GM20431 (cell line): ENCODE results near the gene UBXN11.
"Not testable (repeated sequence)": the region's sequence is repeated elsewhere in the genome, so short reads cannot be mapped to it uniquely, and the experiment has no call there.

Experiments used
- in situ Hi-C: fragments of 300-500 bp; cut with MseI, MboI; formaldehyde crosslinking; loops from one replicate; pipeline ENCODE4 v1.15.0; 2020; ENCODE audit warnings: low sequenced_read_pairs; ENCODE audit not compliant: unreplicated experiment

The UBXN11 gene

GRCh38 chr1:26307966-26308899, 1.8 kb upstream of the UBXN11 start:
- in situ Hi-C loops = not testable (repeated sequence)

- in situ Hi-C loops = no loop called here
These were observed 936 bp upstream of the UBXN11 start for GRCh38 chr1:26307363-26307781.

GRCh38 chr1:26305667-26306289, 658 bp downstream of the UBXN11 start:
- in situ Hi-C loops = no loop called here

GRCh38 chr1:26302733-26303405, 3.6 kb downstream of the UBXN11 start:
- in situ Hi-C loops = no loop called here

GRCh38 chr1:26300578-26301275, 5.7 kb downstream of the UBXN11 start:
- in situ Hi-C loops = no loop called here

GRCh38 chr1:26297791-26298124, 8.7 kb downstream of the UBXN11 start:
- in situ Hi-C loops = no loop called here

- in situ Hi-C loops = no loop called here
These were observed 9.2 kb downstream of the UBXN11 start for GRCh38 chr1:26297057-26297790.

GRCh38 chr1:26296340-26297056, 9.9 kb downstream of the UBXN11 start:
- in situ Hi-C loops = no loop called here

- in situ Hi-C loops = no loop called here
These were observed 11.0 kb downstream of the UBXN11 start for GRCh38 chr1:26295194-26296138.

- in situ Hi-C loops = no loop called here
These were observed 12.4 kb downstream of the UBXN11 start for GRCh38 chr1:26293911-26294463.

- in situ Hi-C loops = not testable (repeated sequence)
These were observed 13.7 kb downstream of the UBXN11 start for GRCh38 chr1:26292735-26293134.

GRCh38 chr1:26291939-26292338, 14.5 kb downstream of the UBXN11 start:
- in situ Hi-C loops = no loop called here

GRCh38 chr1:26291433-26291832, 15.0 kb downstream of the UBXN11 start:
- in situ Hi-C loops = no loop called here

- in situ Hi-C loops = no loop called here
These were observed 15.6 kb downstream of the UBXN11 start for GRCh38 chr1:26290882-26291261.

GRCh38 chr1:26290122-26290881, 16.1 kb downstream of the UBXN11 start:
- in situ Hi-C loops = no loop called here

- in situ Hi-C loops = no loop called here
These were observed 17.0 kb downstream of the UBXN11 start for GRCh38 chr1:26289158-26290059.
